ENCODE data around the gene GYG2.

GYG2 gene

GRCh38 chrX:2883770-2884169, 55.0 kb downstream of the GYG2 start:
- TF ChIP-seq GATA2 (IDR thresholded peaks at IDR 0.05; ENCODE audit: low read depth, low read length) (no peak), GATA3 (IDR thresholded peaks at IDR 0.05; ENCODE audit: low read depth, low read length) (no peak)

GRCh38 chrX:2888309-2888708, 59.6 kb downstream of the GYG2 start:
- TF ChIP-seq GATA2 (IDR thresholded peaks at IDR 0.05; ENCODE audit: low read depth, low read length): no peak
- no peak for TF ChIP-seq GATA3 (IDR thresholded peaks at IDR 0.05; ENCODE audit: low read depth, low read length)

GRCh38 chrX:2889045-2889605, 60.4 kb downstream of the GYG2 start:
- TF ChIP-seq GATA2 (IDR thresholded peaks at IDR 0.05; ENCODE audit: low read depth, low read length): no peak

- TF ChIP-seq GATA3 (IDR thresholded peaks at IDR 0.05; ENCODE audit: low read depth, low read length) (no peak), GATA2 (IDR thresholded peaks at IDR 0.05; ENCODE audit: low read depth, low read length) (no peak)
These were observed 64.1 kb downstream of the GYG2 start for GRCh38 chrX:2892816-2893215.

- peak; percentile 95 for TF ChIP-seq GATA3 (IDR thresholded peaks at IDR 0.05; ENCODE audit: low read depth, low read length)
- TF ChIP-seq GATA2 (IDR thresholded peaks at IDR 0.05; ENCODE audit: low read depth, low read length): peak; percentile 99
These were observed 66.2 kb downstream of the GYG2 start for GRCh38 chrX:2894885-2895292.

GRCh38 chrX:2897311-2897689, 68.6 kb downstream of the GYG2 start:
- no peak for TF ChIP-seq GATA2 (IDR thresholded peaks at IDR 0.05; ENCODE audit: low read depth, low read length)
- no peak for TF ChIP-seq GATA3 (IDR thresholded peaks at IDR 0.05; ENCODE audit: low read depth, low read length)

GRCh38 chrX:2898846-2899512, 70.2 kb downstream of the GYG2 start:
- TF ChIP-seq GATA3 (IDR thresholded peaks at IDR 0.05; ENCODE audit: low read depth, low read length) (no peak), GATA2 (IDR thresholded peaks at IDR 0.05; ENCODE audit: low read depth, low read length) (no peak)

- TF ChIP-seq GATA3 (IDR thresholded peaks at IDR 0.05; ENCODE audit: low read depth, low read length) (no peak), GATA2 (IDR thresholded peaks at IDR 0.05; ENCODE audit: low read depth, low read length) (no peak)
These were observed 72.8 kb downstream of the GYG2 start for GRCh38 chrX:2901367-2902036.

- TF ChIP-seq GATA2 (IDR thresholded peaks at IDR 0.05; ENCODE audit: low read depth, low read length): no peak
- no peak for TF ChIP-seq GATA3 (IDR thresholded peaks at IDR 0.05; ENCODE audit: low read depth, low read length)
These were observed 74.1 kb downstream of the GYG2 start for GRCh38 chrX:2902841-2903240.

- TF ChIP-seq GATA2 (IDR thresholded peaks at IDR 0.05; ENCODE audit: low read depth, low read length): no peak
- TF ChIP-seq GATA3 (IDR thresholded peaks at IDR 0.05; ENCODE audit: low read depth, low read length): no peak
These were observed 74.6 kb downstream of the GYG2 start for GRCh38 chrX:2903366-2903765.

- TF ChIP-seq GATA2 (IDR thresholded peaks at IDR 0.05; ENCODE audit: low read depth, low read length) (no peak), GATA3 (IDR thresholded peaks at IDR 0.05; ENCODE audit: low read depth, low read length) (no peak)
These were observed 78.6 kb downstream of the GYG2 start for GRCh38 chrX:2907295-2907694.

GRCh38 chrX:2908125-2908685, 79.5 kb downstream of the GYG2 start:
- TF ChIP-seq GATA2 (IDR thresholded peaks at IDR 0.05; ENCODE audit: low read depth, low read length) (no peak), GATA3 (IDR thresholded peaks at IDR 0.05; ENCODE audit: low read depth, low read length) (no peak)

GRCh38 chrX:2910109-2910508, 81.4 kb downstream of the GYG2 start:
- no peak for TF ChIP-seq GATA3 (IDR thresholded peaks at IDR 0.05; ENCODE audit: low read depth, low read length)
- no peak for TF ChIP-seq GATA2 (IDR thresholded peaks at IDR 0.05; ENCODE audit: low read depth, low read length)

GRCh38 chrX:2913118-2913517, 84.4 kb downstream of the GYG2 start:
- TF ChIP-seq GATA3 (IDR thresholded peaks at IDR 0.05; ENCODE audit: low read depth, low read length) (no peak), GATA2 (IDR thresholded peaks at IDR 0.05; ENCODE audit: low read depth, low read length) (no peak)

GRCh38 chrX:2917767-2918166, 89.0 kb downstream of the GYG2 start:
- TF ChIP-seq GATA2 (IDR thresholded peaks at IDR 0.05; ENCODE audit: low read depth, low read length): no peak
- TF ChIP-seq GATA3 (IDR thresholded peaks at IDR 0.05; ENCODE audit: low read depth, low read length): no peak

All from SH-SY5Y (cell line).